KOPT-K1 (cell line): Measurements from ENCODE around the gene CUTC.
A peak's percentile ranks its signal among the peaks of the same experiment; 100 is the strongest.

ENCODE experiments used
- H3K27ac ChIP-seq: fragments of 200-600 bp; sonication (generic); 2 replicates; pipeline ENCODE4 v1.5.1; 2016; ENCODE audit warnings: antibody characterized with exemption, mild to moderate bottlenecking, low read depth, low read length; ENCODE audit not compliant: poor library complexity, severe bottlenecking
- H3K36me3 ChIP-seq: fragments of 200-600 bp; sonication (generic); 2 replicates; pipeline ENCODE4 v1.5.1; 2017; ENCODE audit warnings: antibody characterized with exemption, mild to moderate bottlenecking, low read length, moderate library complexity; ENCODE audit not compliant: insufficient read depth
- H3K9me3 ChIP-seq: fragments of 200-600 bp; sonication (generic); 2 replicates; pipeline ENCODE4 v1.5.1; 2017; ENCODE audit warnings: antibody characterized with exemption, low read length, mild to moderate bottlenecking; ENCODE audit not compliant: insufficient read depth, poor library complexity, severe bottlenecking

Gene CUTC, protein sequence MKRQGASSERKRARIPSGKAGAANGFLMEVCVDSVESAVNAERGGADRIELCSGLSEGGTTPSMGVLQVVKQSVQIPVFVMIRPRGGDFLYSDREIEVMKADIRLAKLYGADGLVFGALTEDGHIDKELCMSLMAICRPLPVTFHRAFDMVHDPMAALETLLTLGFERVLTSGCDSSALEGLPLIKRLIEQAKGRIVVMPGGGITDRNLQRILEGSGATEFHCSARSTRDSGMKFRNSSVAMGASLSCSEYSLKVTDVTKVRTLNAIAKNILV

DNA sequence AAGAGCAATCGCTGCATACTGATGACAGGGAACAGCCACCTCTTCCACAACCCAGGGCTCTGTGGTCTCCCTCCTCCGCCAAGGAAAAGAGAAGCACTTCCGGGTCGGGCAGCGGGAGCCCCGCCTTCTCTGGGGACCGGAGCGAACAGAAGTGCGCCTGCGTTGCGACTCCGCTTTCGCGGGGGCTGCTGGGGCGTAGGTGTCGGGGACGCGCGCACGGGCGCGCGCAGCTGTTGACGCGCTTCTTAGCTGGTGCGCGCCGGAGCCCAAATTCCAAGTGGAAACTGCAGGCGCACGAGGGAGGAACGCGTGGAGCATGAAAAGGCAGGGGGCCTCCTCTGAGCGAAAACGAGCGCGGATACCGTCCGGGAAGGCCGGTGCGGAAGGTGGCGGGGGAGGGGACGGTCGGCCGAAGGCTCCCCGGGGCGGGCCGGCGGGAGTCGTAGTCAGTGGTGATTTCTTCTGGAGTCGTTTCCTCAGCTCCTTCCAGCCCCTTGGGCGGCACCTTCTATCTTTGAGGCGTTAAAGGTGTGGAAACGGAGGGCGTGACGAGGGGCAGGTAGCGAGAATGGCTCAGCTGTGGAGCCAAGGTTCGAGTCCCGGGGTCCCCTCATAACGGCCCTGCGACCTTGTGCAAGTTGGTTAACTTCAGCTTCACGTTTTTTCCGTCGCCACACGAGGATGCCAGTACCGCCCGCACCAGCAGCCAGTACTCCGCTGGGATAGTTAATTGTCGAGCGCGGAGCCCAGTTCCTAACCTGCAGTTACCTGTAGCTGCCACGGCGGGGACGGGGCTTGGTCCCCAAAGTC, at the start of gene CUTC, which contains the start of gene COX15:
TSS of gene CUTC (plus strand) at position 202 of the 810 bp plus-strand sequence. CDS start at position 317, 115 bp downstream.
TSS of gene COX15 (minus strand) at position 95 of the 810 bp plus-strand sequence. CDS start at position 17, 78 bp downstream.
- Histone ChIP-seq H3K9me3 (no peaks in the 10 kb centered on the region), H3K27ac (peak within 1 kb of the TSS; percentile 84), H3K36me3 (peaks cover 32% of the 10 kb centered on the region)

DNA sequence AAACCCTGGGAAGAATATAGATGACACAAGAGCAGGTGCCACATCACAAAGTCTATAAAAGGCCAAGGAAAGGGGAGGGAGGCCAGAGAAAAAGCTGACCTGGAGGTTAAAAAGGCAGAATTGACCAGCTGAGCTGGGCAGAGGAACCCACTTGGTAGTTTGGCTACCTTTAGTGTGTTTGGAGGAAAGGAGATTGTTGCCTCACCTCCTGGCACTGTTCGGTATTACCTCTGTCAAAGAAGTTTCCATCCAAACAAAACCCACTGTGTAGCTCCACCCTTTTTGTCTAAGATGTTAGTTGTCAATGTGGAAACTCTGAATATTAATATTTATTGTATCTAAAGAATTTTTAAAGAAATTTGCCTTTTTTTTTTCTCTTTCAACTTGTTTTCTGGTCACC, 49.3 kb upstream of the CUTC start:
- H3K36me3 ChIP-seq, result no peaks in the 10 kb centered on the region

DNA sequence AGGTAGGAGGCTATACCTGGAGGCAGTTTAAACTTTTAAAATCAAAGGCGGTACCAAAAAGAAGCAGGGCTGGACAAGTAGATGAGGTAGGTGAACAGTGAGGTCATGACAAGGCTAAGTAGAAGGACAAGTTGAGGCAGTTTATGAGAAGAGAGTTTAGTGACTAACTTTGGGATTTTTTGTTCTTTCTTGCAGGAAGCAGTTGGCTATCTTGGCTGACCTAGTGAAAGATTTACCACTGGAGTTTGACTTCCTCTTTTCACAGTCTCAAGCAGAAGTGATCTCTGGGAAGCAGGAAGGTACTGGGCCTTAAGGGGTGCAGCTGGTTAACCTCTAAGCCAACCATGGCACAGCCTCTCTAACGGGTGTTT, 46.5 kb upstream of the CUTC start:
- Histone ChIP-seq H3K9me3 (no peaks in the 10 kb centered on the region), H3K36me3 (no peaks in the 10 kb centered on the region), H3K27ac (no peak overlapping the region)

More for the DNA sequence above, 49.3 kb upstream of the CUTC start:
- Histone ChIP-seq H3K9me3 (no peaks in the 10 kb centered on the region), H3K27ac (no peak overlapping the region)

DNA sequence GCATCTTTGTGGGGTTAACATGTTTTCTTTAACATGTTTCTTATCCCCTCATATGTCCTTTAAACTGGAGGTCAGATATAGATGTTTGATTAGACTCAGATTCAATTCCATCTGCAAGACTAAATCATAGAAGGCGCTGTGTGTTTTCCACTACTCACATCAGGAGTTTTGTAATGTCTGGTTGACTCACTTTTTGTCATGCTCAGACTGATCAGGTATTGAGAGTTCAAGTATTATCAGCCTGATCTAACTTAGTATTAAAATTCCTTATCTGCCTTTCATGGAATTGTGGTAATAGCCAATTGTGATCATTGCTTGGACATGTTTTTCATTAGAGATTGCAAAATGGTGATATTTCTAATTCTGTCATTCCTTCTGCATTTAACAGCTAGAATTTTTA, 42.6 kb upstream of the CUTC start:
- Histone ChIP-seq H3K27ac (no peak overlapping the region), H3K36me3 (no peaks in the 10 kb centered on the region), H3K9me3 (no peaks in the 10 kb centered on the region)

DNA sequence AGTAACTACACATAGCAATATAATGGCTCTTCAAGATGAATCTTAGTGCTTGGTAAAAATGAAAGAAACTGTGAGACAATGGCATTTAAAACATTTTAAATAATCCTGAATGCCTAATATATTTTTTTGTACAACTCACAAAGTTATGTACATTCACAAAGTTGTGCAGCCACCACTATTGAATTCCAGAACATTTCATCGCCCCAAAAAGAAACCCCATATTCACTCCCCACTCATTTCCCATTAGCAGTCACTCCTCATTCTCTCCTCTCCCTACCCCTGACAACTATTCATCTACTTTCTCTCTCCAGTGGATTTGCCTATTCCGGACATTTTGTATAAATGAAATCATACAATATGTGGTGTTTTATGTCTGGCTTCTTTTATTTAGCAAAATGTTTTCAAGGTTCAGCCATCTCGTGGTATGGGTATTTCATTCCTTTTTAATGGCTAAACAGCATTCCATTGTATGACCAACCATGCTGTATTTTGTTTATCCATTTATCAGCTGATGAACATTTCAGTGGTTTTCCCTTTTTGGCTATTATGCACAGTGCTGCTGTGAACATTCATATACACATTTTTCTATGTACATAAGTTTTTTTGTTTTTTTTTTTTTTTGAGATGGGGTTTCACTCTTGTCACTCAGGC, 38.0 kb upstream of the CUTC start:
- no peaks in the 10 kb centered on the region for H3K36me3 ChIP-seq
- no peaks in the 10 kb centered on the region for H3K9me3 ChIP-seq
- no peak overlapping the region for H3K27ac ChIP-seq

DNA sequence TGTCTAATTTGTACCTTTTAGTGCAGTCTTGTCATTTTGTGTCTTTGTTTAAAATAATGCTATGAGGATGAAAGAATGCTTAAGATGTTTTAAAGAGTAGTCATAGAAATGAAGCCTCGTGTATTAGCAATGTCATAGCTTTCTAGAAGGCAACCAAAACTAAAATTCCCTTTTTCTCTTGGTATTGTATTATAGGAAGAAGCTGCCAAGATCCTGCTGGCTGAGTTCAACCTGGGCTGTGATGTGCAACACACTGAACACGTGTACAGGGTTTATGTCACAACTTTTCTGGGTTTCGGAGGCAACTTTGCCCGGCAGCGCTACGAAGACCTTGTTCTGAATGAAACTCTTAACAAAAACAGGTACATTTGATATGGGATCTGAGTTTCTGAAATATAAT, 36.3 kb upstream of the CUTC start:
- Histone ChIP-seq H3K36me3 (no peaks in the 10 kb centered on the region), H3K9me3 (no peaks in the 10 kb centered on the region), H3K27ac (no peak overlapping the region)

DNA sequence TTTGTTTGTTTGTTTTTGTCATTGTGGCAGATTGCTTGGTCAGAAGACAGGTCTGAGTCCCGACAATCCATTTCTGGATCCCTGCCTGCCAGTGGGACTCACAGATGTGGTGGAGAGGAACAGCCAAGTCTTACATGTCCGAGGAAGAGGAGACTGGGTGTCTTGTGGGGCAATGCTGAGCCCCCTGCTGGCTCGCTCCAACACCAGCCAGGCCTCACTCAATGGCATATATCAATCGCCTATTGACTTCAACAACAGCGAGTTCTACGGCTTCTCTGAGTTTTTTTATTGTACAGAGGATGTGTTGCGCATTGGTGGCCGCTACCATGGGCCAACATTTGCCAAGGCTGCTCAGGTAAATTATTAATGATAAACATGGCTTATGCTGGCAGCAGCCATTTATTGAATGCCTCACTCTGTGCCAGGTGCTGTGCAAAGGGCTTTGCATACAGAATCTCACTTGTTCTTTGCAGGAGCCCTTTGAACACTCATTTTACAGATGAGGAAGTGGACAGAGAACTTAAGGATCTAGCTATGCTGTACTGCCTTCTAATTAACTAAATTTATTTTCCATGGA, 33.4 kb upstream of the CUTC start:
- H3K9me3 ChIP-seq, result no peaks in the 10 kb centered on the region
- H3K36me3 ChIP-seq, result no peaks in the 10 kb centered on the region
- no peak overlapping the region for H3K27ac ChIP-seq

DNA sequence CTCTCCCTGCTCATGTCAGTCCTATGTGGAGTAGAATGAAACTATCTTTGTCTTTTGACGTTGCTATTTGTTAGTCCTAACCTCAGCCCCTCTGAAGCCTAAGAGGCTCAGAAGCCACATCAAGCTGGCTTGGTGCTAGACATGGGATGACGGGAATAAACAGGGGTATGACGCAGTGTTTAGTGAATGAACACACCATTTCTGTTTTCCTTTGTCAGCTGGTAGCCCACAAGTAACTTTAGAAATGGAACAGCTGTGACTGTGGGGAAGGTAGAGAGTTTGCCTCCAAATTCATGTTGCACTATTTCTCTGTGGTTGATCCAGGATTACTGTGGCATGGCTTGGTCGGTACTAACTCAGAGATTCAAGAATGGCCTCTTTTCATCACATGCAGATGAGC, 31.4 kb upstream of the CUTC start:
- H3K27ac ChIP-seq, result no peak overlapping the region
- H3K9me3 ChIP-seq, result no peaks in the 10 kb centered on the region
- no peaks in the 10 kb centered on the region for H3K36me3 ChIP-seq

DNA sequence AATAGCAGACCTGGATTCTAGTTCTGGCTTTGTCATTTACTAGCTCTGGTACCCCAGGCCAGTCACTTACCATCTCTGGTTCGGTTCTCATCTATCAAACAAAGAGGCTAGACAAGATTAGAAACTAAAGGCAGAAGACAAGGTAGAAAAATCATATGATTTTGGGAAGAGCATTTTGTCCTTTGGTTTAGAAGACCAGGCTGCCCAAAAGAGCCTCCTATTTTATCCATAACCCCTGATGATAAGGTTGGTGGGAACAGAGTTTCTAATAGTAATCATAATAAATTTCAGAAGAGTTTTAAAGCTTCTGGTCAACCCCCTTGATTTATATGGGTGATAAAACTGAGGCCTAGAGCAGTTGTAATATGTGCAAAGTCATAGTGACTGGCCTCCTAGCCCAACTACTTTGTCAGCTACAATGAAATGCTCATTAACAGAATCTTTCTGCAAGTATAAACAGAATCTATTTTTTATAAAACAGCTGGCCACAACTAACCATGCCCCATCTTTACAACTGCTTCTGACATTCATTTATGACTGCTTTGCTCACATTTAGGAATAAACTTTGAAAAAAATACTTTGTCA, 23.5 kb upstream of the CUTC start:
- Histone ChIP-seq H3K36me3 (peaks cover 36% of the 10 kb centered on the region), H3K27ac (no peak overlapping the region), H3K9me3 (no peaks in the 10 kb centered on the region)

DNA sequence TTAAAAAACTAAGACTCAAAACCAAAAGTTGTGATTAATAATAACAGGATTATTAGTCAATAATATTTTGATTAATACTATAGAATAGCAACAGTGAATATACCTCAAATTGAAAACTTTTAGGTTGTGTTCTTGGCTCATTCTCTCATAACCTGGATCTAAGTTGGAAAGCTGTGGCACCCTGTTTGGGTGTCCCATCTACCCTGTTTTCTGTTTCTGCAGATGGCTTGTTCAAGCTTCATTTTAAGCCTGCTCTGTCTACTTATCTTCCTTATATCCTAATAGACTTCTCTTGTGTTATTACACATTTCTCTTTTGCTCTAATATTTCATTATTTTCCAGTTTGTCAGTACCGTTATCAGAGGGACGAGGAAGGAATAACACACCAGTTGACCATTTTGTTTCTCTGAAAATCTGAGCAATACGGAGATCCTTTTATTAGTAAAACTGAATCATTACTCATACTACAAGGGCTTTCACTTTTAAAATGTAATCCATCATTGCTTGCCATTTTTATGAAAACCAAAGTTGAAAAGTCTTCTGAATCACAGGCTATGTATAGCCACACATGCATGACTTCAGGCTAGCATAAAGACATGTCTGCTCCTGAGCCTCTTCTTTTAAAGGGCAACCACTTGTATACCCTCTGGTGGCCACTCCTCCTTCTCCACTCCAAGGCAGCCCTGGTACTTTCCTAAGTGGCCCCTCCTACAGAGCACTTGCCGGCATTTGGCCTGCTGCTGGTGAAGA, 22.4 kb upstream of the CUTC start:
- Histone ChIP-seq H3K27ac (no peak overlapping the region), H3K9me3 (no peaks in the 10 kb centered on the region), H3K36me3 (peaks cover 47% of the 10 kb centered on the region)

DNA sequence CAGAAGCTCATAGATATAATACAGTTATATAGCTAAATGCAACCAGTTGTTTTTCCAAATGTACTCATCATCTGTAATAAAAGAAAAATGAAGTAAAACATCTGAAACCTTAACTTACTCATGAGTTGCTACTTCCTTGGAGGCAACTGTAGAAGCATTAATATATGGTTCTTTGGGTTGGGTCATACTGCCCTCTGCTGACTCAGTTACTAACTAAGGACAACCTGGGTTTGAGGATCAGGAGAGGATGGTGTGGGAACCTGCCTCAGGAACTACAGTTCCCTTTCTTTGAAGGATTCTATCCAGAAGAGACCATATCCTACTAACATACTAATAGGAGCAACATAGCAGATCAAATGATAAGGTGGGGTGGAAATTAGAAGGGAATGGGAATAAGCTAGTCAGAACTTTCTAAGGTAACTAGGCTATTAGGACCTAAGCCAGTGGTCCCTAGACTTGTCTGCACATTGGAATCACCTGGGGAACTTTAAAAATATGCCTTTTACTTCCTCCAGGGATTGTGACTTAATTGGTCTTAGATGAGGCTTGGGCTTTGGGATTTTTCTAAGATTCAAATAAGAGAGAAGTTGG, 20.8 kb upstream of the CUTC start:
- Histone ChIP-seq H3K36me3 (peaks cover 58% of the 10 kb centered on the region), H3K27ac (no peak overlapping the region), H3K9me3 (no peaks in the 10 kb centered on the region)

DNA sequence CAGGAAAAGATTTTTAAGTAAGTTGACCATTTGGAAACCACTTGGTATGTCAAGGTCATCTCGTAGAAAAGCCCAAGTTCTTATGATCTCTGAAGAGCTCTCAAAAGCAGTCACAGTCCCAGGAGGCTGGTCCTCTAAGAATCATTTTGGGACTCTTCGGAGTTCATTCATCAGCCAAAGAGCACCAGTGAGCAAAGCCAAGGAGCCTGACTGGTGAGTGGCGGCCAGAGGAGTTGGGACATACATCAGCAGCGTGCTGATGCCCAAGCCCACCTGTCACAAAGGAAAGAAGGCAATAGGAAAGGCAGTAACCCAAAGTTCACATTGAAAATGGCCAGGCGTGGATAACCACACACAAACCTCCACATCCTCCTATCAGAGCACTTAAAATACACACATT, 17.6 kb upstream of the CUTC start:
- peaks cover 85% of the 10 kb centered on the region for H3K36me3 ChIP-seq
- no peaks in the 10 kb centered on the region for H3K9me3 ChIP-seq

DNA sequence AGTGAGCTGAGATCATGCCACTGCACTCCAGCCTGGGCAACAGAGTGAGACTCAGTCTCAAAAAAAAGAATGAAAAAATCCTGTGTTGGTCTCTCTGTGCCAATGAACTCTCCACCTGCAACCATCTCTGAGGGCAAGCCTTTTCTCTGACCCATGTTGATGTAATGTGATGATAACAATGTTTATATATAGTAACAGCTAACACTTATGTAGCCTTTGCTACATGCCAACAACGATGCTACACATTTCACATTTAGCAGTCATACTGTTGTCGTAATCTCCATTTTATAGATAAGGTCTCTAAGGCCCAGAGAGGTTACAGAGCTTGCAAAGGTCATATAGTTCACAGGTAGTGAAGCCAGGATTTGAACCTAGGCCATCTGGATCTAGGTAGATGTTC, 11.6 kb upstream of the CUTC start:
- H3K9me3 ChIP-seq, result no peaks in the 10 kb centered on the region
- peaks cover 96% of the 10 kb centered on the region for H3K36me3 ChIP-seq
- no peak overlapping the region for H3K27ac ChIP-seq

More for the DNA sequence above, 17.6 kb upstream of the CUTC start:
- H3K27ac ChIP-seq, result no peak overlapping the region

DNA sequence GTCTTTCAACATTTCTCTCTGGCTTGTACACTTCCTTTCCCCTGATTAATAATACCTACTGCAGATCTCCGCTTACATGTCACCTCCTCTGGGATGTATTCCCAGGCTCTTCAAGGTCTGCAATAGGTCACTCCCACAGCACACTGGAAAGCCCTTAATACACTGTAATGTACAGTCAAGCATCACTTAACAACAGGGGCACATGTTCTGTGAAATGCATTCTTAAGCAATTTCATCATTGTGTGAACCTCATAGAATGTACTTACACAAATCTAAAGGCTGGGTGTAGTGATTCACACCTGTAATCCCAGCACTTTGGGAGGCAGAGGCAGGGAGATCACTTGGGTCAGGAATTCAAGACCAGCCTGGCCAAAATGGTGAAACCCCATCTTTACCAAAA, 2.0 kb upstream of the CUTC start:
- H3K36me3 ChIP-seq, result peaks cover 36% of the 10 kb centered on the region
- no peaks in the 10 kb centered on the region for H3K9me3 ChIP-seq
- H3K27ac ChIP-seq, result no peak overlapping the region
